Rectal smooth muscle tissue (tissue), 1 donor: Measurements from ENCODE around the gene VEPH1.
"Not testable (repeated sequence)": the region's sequence is repeated elsewhere in the genome, so short reads cannot be mapped to it uniquely, and the experiment has no call there.

Source experiments
- H3K27ac ChIP-seq: one replicate; pipeline ENCODE4 v1.7.0; 2013; ENCODE audit warnings: low read depth, low read length, inconsistent platforms
- H3K27me3 ChIP-seq: one replicate; pipeline ENCODE4 v1.7.0; 2013; ENCODE audit warnings: low read length; ENCODE audit not compliant: control insufficient read depth, insufficient read depth
- H3K36me3 ChIP-seq: one replicate; pipeline ENCODE4 v1.7.0; 2013; ENCODE audit warnings: low read length; ENCODE audit not compliant: control insufficient read depth, insufficient read depth
- H3K4me1 ChIP-seq: one replicate; pipeline ENCODE4 v1.7.0; 2013; ENCODE audit warnings: low read length; ENCODE audit not compliant: control insufficient read depth, insufficient read depth
- H3K4me3 ChIP-seq: one replicate; pipeline ENCODE4 v1.7.0; 2013; ENCODE audit warnings: low read length
- H3K9ac ChIP-seq: one replicate; pipeline ENCODE4 v1.7.0; 2013; ENCODE audit warnings: low read length

Gene VEPH1

GRCh38 chr3:157363393-157363792 is 139.8 kb downstream of the VEPH1 start:
- no peak overlapping the region for H3K9ac ChIP-seq
- H3K4me1 ChIP-seq, result no peaks in the 10 kb centered on the region
- no peak overlapping the region for H3K27ac ChIP-seq
- H3K27me3 ChIP-seq, result no peaks in the 10 kb centered on the region
- H3K4me3 ChIP-seq, result no peak overlapping the region
- H3K36me3 ChIP-seq, result no peaks in the 10 kb centered on the region

- no peak overlapping the region for H3K27ac ChIP-seq
- H3K4me1 ChIP-seq, result no peaks in the 10 kb centered on the region
- no peak overlapping the region for H3K9ac ChIP-seq
- no peaks in the 10 kb centered on the region for H3K27me3 ChIP-seq
- no peaks in the 10 kb centered on the region for H3K36me3 ChIP-seq
- H3K4me3 ChIP-seq, result no peak overlapping the region
Observed at GRCh38 chr3:157362348-157362747, 140.9 kb downstream of the VEPH1 start.

GRCh38 chr3:157360044-157360443 is 143.2 kb downstream of the VEPH1 start:
- no peaks in the 10 kb centered on the region for H3K36me3 ChIP-seq
- no peaks in the 10 kb centered on the region for H3K27me3 ChIP-seq

GRCh38 chr3:157356541-157356940 is 146.7 kb downstream of the VEPH1 start:
- Histone ChIP-seq H3K27ac (no peak overlapping the region), H3K36me3 (no peaks in the 10 kb centered on the region), H3K4me1 (no peaks in the 10 kb centered on the region), H3K4me3 (no peak overlapping the region), H3K9ac (no peak overlapping the region), H3K27me3 (no peaks in the 10 kb centered on the region)

More at GRCh38 chr3:157360044-157360443, 143.2 kb downstream of the VEPH1 start:
- Histone ChIP-seq H3K4me1 (no peaks in the 10 kb centered on the region), H3K9ac (no peak overlapping the region), H3K27ac (no peak overlapping the region), H3K4me3 (no peak overlapping the region)

GRCh38 chr3:157355276-157355675 is 147.9 kb downstream of the VEPH1 start:
- H3K27ac ChIP-seq, result no peak overlapping the region
- no peaks in the 10 kb centered on the region for H3K36me3 ChIP-seq
- no peak overlapping the region for H3K4me3 ChIP-seq
- H3K9ac ChIP-seq, result no peak overlapping the region
- no peaks in the 10 kb centered on the region for H3K27me3 ChIP-seq
- H3K4me1 ChIP-seq, result no peaks in the 10 kb centered on the region

GRCh38 chr3:157354722-157355121 is 148.5 kb downstream of the VEPH1 start:
- Histone ChIP-seq H3K27ac (no peak overlapping the region), H3K4me3 (no peak overlapping the region), H3K9ac (no peak overlapping the region), H3K36me3 (no peaks in the 10 kb centered on the region), H3K4me1 (no peaks in the 10 kb centered on the region), H3K27me3 (no peaks in the 10 kb centered on the region)

- no peak overlapping the region for H3K4me3 ChIP-seq
Observed at GRCh38 chr3:157354254-157354653, 149.0 kb downstream of the VEPH1 start.

GRCh38 chr3:157353652-157354051 is 149.6 kb downstream of the VEPH1 start:
- Histone ChIP-seq H3K4me1 (no peaks in the 10 kb centered on the region), H3K36me3 (no peaks in the 10 kb centered on the region), H3K4me3 (no peak overlapping the region), H3K27ac (no peak overlapping the region), H3K27me3 (no peaks in the 10 kb centered on the region), H3K9ac (no peak overlapping the region)

More at GRCh38 chr3:157354254-157354653, 149.0 kb downstream of the VEPH1 start:
- Histone ChIP-seq H3K27ac (no peak overlapping the region), H3K36me3 (no peaks in the 10 kb centered on the region), H3K27me3 (no peaks in the 10 kb centered on the region), H3K9ac (no peak overlapping the region), H3K4me1 (no peaks in the 10 kb centered on the region)

- Histone ChIP-seq H3K27ac (no peak overlapping the region), H3K4me1 (no peaks in the 10 kb centered on the region), H3K27me3 (no peaks in the 10 kb centered on the region), H3K36me3 (no peaks in the 10 kb centered on the region), H3K9ac (no peak overlapping the region), H3K4me3 (no peak overlapping the region)
Observed at GRCh38 chr3:157351981-157352380, 151.2 kb downstream of the VEPH1 start.

GRCh38 chr3:157350651-157351050 is 152.6 kb downstream of the VEPH1 start:
- H3K9ac ChIP-seq, H3K4me1 ChIP-seq, H3K36me3 ChIP-seq, H3K27ac ChIP-seq, H3K27me3 ChIP-seq, H3K4me3 ChIP-seq: not testable (repeated sequence)

GRCh38 chr3:157348304-157349075 is 154.7 kb downstream of the VEPH1 start:
- H3K4me3 ChIP-seq, H3K4me1 ChIP-seq, H3K9ac ChIP-seq, H3K27ac ChIP-seq, H3K27me3 ChIP-seq, H3K36me3 ChIP-seq: not testable (repeated sequence)

- H3K27ac ChIP-seq, result no peak overlapping the region
- H3K27me3 ChIP-seq, result no peaks in the 10 kb centered on the region
- H3K4me1 ChIP-seq, result no peaks in the 10 kb centered on the region
- H3K36me3 ChIP-seq, result no peaks in the 10 kb centered on the region
- no peak overlapping the region for H3K4me3 ChIP-seq
- no peak overlapping the region for H3K9ac ChIP-seq
Observed at GRCh38 chr3:157347577-157348303, 155.5 kb downstream of the VEPH1 start.
